H9 (cell line): ENCODE results near the gene GP1BA. TPM values are rescaled to one million over a fixed set of nuclear protein-coding genes. Genes with fewer than 3 reads are reported as not detected.
A peak's percentile ranks its signal among the peaks of the same experiment; 100 is the strongest.

Experiments
- DNase-seq: peaks from one replicate; pipeline ENCODE4 v3.0.0-alpha.2; 2017
- H2AFZ ChIP-seq: one replicate; pipeline ENCODE4 v1.6.1; 2013; ENCODE audit warnings: mild to moderate bottlenecking, low read length, control low read depth, moderate library complexity
- H2AK5ac ChIP-seq: 2 replicates; pipeline ENCODE4 v1.6.1; 2013; ENCODE audit warnings: low read length, control low read depth, mixed read lengths; ENCODE audit not compliant: insufficient read length
- H2BK120ac ChIP-seq: one replicate; pipeline ENCODE4 v1.6.1; 2013; ENCODE audit warnings: low read depth, mild to moderate bottlenecking, low read length, control low read depth, inconsistent platforms; ENCODE audit not compliant: poor library complexity, severe bottlenecking
- H2BK12ac ChIP-seq: 2 replicates; pipeline ENCODE4 v1.6.1; 2013; ENCODE audit warnings: low read length, control low read depth, mixed read lengths, low read depth; ENCODE audit not compliant: insufficient read length
- H2BK15ac ChIP-seq: 2 replicates; pipeline ENCODE4 v1.6.1; 2013; ENCODE audit warnings: low read depth, low read length, control low read depth
- H2BK20ac ChIP-seq: one replicate; pipeline ENCODE4 v1.6.1; 2013; ENCODE audit warnings: low read depth, mild to moderate bottlenecking, low read length, control low read depth, inconsistent platforms; ENCODE audit not compliant: poor library complexity, severe bottlenecking
- H2BK5ac ChIP-seq: 2 replicates; pipeline ENCODE4 v1.6.1; 2013; ENCODE audit warnings: low read length, control low read depth, mixed read lengths; ENCODE audit not compliant: insufficient read length
- H3K14ac ChIP-seq: 2 replicates; pipeline ENCODE4 v1.6.1; 2013; ENCODE audit warnings: low read length, control low read depth; ENCODE audit not compliant: insufficient read depth
- H3K18ac ChIP-seq: 2 replicates; pipeline ENCODE4 v1.6.1; 2013; ENCODE audit warnings: low read depth, mild to moderate bottlenecking, mixed read lengths, low read length, control low read depth; ENCODE audit not compliant: insufficient read length
- H3K23ac ChIP-seq: 2 replicates; pipeline ENCODE4 v1.6.1; 2013; ENCODE audit warnings: low read length, control low read depth, mixed read lengths, low read depth; ENCODE audit not compliant: insufficient read length
- H3K23me2 ChIP-seq: 2 replicates; pipeline ENCODE4 v1.6.1; 2013; ENCODE audit warnings: low read depth, mild to moderate bottlenecking, mixed read lengths, low read length, control low read depth; ENCODE audit not compliant: insufficient read length, poor library complexity, severe bottlenecking
- H3K27ac ChIP-seq: 2 replicates; pipeline ENCODE4 v1.5.1; 2013; ENCODE audit warnings: low read length, control low read depth, mixed read lengths, low read depth; ENCODE audit not compliant: insufficient read length
- H3K27me3 ChIP-seq: 2 replicates; pipeline ENCODE4 v1.6.1; 2013; ENCODE audit warnings: low read length, control low read depth, inconsistent platforms; ENCODE audit not compliant: insufficient read depth
- H3K4ac ChIP-seq: 2 replicates; pipeline ENCODE4 v1.6.1; 2013; ENCODE audit warnings: low read depth, mild to moderate bottlenecking, control low read depth, inconsistent platforms, low read length, moderate library complexity
- H3K4me1 ChIP-seq: 2 replicates; pipeline ENCODE4 v1.6.1; 2013; ENCODE audit warnings: low read length, control low read depth, inconsistent platforms; ENCODE audit not compliant: insufficient read depth
- H3K4me2 ChIP-seq: 2 replicates; pipeline ENCODE4 v1.6.1; 2013; ENCODE audit warnings: low read length, control low read depth, mixed read lengths; ENCODE audit not compliant: insufficient read length, insufficient read depth
- H3K56ac ChIP-seq: 2 replicates; pipeline ENCODE4 v1.6.1; 2013; ENCODE audit warnings: low read depth, mild to moderate bottlenecking, mixed read lengths, low read length, control low read depth; ENCODE audit not compliant: insufficient read length
- H3K79me1 ChIP-seq: 2 replicates; pipeline ENCODE4 v1.6.1; 2013; ENCODE audit warnings: low read depth, mild to moderate bottlenecking, moderate library complexity, low read length, control low read depth, inconsistent platforms; ENCODE audit not compliant: insufficient read depth, poor library complexity, severe bottlenecking
- H3K79me2 ChIP-seq: 2 replicates; pipeline ENCODE4 v1.6.1; 2013; ENCODE audit warnings: low read length, control low read depth, inconsistent platforms; ENCODE audit not compliant: insufficient read depth
- H3K9ac ChIP-seq: 2 replicates; pipeline ENCODE4 v1.6.1; 2013; ENCODE audit warnings: low read length, control low read depth, mixed read lengths; ENCODE audit not compliant: insufficient read length; ENCODE audit errors: extremely low read depth
- H3K9me3 ChIP-seq: one replicate; pipeline ENCODE4 v1.6.1; 2013; ENCODE audit warnings: low read depth, low read length, inconsistent platforms; ENCODE audit not compliant: control insufficient read depth
- H3T11ph ChIP-seq: one replicate; pipeline ENCODE4 v1.6.1; 2013; ENCODE audit warnings: mild to moderate bottlenecking, low read length, control low read depth, inconsistent platforms
- H4K20me1 ChIP-seq: one replicate; pipeline ENCODE4 v1.6.1; 2013; ENCODE audit not compliant: control insufficient read depth, insufficient read length, insufficient read depth
- H4K5ac ChIP-seq: 2 replicates; pipeline ENCODE4 v1.6.1; 2013; ENCODE audit warnings: low read depth, mild to moderate bottlenecking, mixed read lengths, low read length, control low read depth; ENCODE audit not compliant: insufficient read length
- H4K8ac ChIP-seq: replicated peaks from 2 replicates; pipeline ENCODE4 v1.6.1; 2013; ENCODE audit warnings: low read length, control low read depth, mixed read lengths, low read depth; ENCODE audit not compliant: insufficient read length
- H4K91ac ChIP-seq: 2 replicates; pipeline ENCODE4 v1.6.1; 2013; ENCODE audit warnings: low read depth, mild to moderate bottlenecking, moderate library complexity, mixed read lengths, low read length, control low read depth; ENCODE audit not compliant: insufficient read length
- H3K27ac Mint-ChIP-seq, 3 experiments: 2 replicates in 2 of 3; 3 replicates in 1 of 3; pipeline ENCODE4 v1.8.0; 2020 to 2021; ENCODE audit warnings: mixed read lengths in 3 of 3, mild to moderate bottlenecking in 1 of 3, moderate library complexity in 1 of 3
- H3K27me3 Mint-ChIP-seq: 2 replicates; pipeline ENCODE4 v1.8.0; 2021; ENCODE audit warnings: low read depth, mild to moderate bottlenecking, moderate library complexity, mixed read lengths
- H3K36me3 Mint-ChIP-seq, 3 experiments: 2 replicates in 2 of 3; 3 replicates in 1 of 3; pipeline ENCODE4 v1.8.0; 2020 to 2021; ENCODE audit warnings: low read depth in 3 of 3, mixed read lengths in 3 of 3; ENCODE audit not compliant: insufficient read depth in 1 of 3
- H3K4me1 Mint-ChIP-seq, 2 experiments: 2 replicates each; pipeline ENCODE4 v1.8.0; 2020; ENCODE audit warnings: mixed read lengths in 2 of 2
- H3K4me3 Mint-ChIP-seq, 2 experiments: 2 replicates in 1 of 2; 3 replicates in 1 of 2; pipeline ENCODE4 v1.8.0; 2020 to 2021; ENCODE audit warnings: mild to moderate bottlenecking in 2 of 2, mixed read lengths in 2 of 2, moderate library complexity in 1 of 2
- H3K9me3 Mint-ChIP-seq, 2 experiments: 2 replicates in 1 of 2; 3 replicates in 1 of 2; pipeline ENCODE4 v1.8.0; 2020; ENCODE audit warnings: mild to moderate bottlenecking in 2 of 2, mixed read lengths in 2 of 2, moderate library complexity in 1 of 2
- CTCF ChIP-seq: fragments of 200-600 bp; sonication (generic); conservative IDR thresholded peaks from 3 replicates; pipeline ENCODE4 v1.8.0; 2021; ENCODE audit warnings: antibody characterized with exemption, mild to moderate bottlenecking
- WGBS: extraction: QIAGEN DNeasy Blood & Tissue Kit; methylation state at CpG from one replicate; pipeline ENCODE4 v1.1.7; 2013; ENCODE audit warnings: missing lambda C conversion rate, low lambda C conversion rate, mixed read lengths; ENCODE audit not compliant: insufficient read length; ENCODE audit errors: extremely low coverage; 5-methylcytosine and 5-hydroxymethylcytosine counted together
- total RNA-seq: library from RNA; stranded (reverse); gene quantifications from 2 replicates; pipeline ENCODE4 v1.2.1, GENCODE V29; 2021

GP1BA gene
- total RNA-seq, 1 experiment from 2014 or later = not detected

GRCh38 chr17:4966844-4967538, 34.9 kb downstream of the GP1BA start:
- H2BK5ac ChIP-seq = no peak overlapping the region
- no peak overlapping the region for H2BK20ac ChIP-seq
- Mint-ChIP-seq H3K27me3 (no peaks in the 10 kb centered on the region; the same call in 1 of the 2 replicates), H3K36me3 (peaks cover 33 to 45% (median 42%) of the 10 kb centered on the region in 3 experiments), H3K9me3 (peaks cover 5 to 24% of the 10 kb centered on the region in 2 experiments; a peak in 4 of 5 replicates), H3K27ac (peak overlapping the region in 1 of 3 experiments; percentile 85; a peak in 4 of 7 replicates), H3K4me1 (peaks cover 20 to 22% of the 10 kb centered on the region in 2 experiments), H3K4me3 (no peak overlapping the region)
- peak overlapping the region; percentile 75; the same call in 1 of the 2 replicates for H3K14ac ChIP-seq
- H3K9ac ChIP-seq = peak overlapping the region; percentile 67
- peak overlapping the region; percentile 68 for H3K18ac ChIP-seq
- H4K91ac ChIP-seq = no peak overlapping the region
- no CpG with 5 or more reads among the region's 42 CpGs for WGBS
- DNase-seq = peak; percentile 100
- no peak overlapping the region for H3T11ph ChIP-seq
- no peak overlapping the region for H2BK12ac ChIP-seq
- H3K79me2 ChIP-seq = peaks cover 2% of the 10 kb centered on the region; the same call in 1 of the 2 replicates
- no peak overlapping the region for H2BK120ac ChIP-seq
- peak overlapping the region; percentile 90 for H3K4me2 ChIP-seq
- no peak overlapping the region for H4K8ac ChIP-seq
- no peak overlapping the region for H2AK5ac ChIP-seq
- peaks cover 3% of the 10 kb centered on the region; the same call in 1 of the 2 replicates for H3K4me1 ChIP-seq
- H3K27ac ChIP-seq = peak overlapping the region; percentile 71
- TF ChIP-seq CTCF = no peak
- peaks cover 2% of the 10 kb centered on the region for H3K79me1 ChIP-seq
- no peaks in the 10 kb centered on the region for H3K27me3 ChIP-seq
- no peak overlapping the region for H3K23ac ChIP-seq
- peaks cover 23% of the 10 kb centered on the region for H3K23me2 ChIP-seq
- H3K4ac ChIP-seq = no peak overlapping the region
- no peak overlapping the region for H2BK15ac ChIP-seq
- H2AFZ ChIP-seq = no peak overlapping the region
- no peak overlapping the region for H4K5ac ChIP-seq
- H3K56ac ChIP-seq = no peak overlapping the region
- H4K20me1 ChIP-seq = no peaks in the 10 kb centered on the region
- H3K9me3 ChIP-seq = no peaks in the 10 kb centered on the region
